K562 (cell line): ENCODE results near the gene RERE. TPM values are rescaled to one million over a fixed set of nuclear protein-coding genes. Genes with fewer than 3 reads are reported as not detected.

Experiments
- ATAC-seq: fragments of 200-7000 bp; cut with Tn5 transposase; 3 replicates; pipeline ENCODE4 v1.9.1; 2020; ENCODE audit warnings: moderate library complexity
- BruUV-seq: library from RNA; stranded (reverse); fragments of 400-500 nt; replicated peaks from 2 replicates; lab custom pipeline; 2021; lab: Mats Ljungman, UMichigan
- CTCF ChIA-PET: fragments of 300-600 bp; formaldehyde crosslinking; extraction: SDS; loops from one replicate; lab custom pipeline; 2021; ENCODE audit warnings: low intra/inter-chr PET ratio; lab: Yijun Ruan, JAX
- POLR2A ChIA-PET: fragments of 300-600, 350-650 bp; sonication (Branson Sonifier 250); formaldehyde crosslinking; extraction: SDS; loops from one replicate; lab custom pipeline; 2021; ENCODE audit warnings: antibody characterized with exemption, inconsistent platforms; lab: Yijun Ruan, JAX
- DNase-seq, 4 experiments: peaks; one replicate each; pipeline versions ENCODE4 v3.0.0 to v3.0.0-alpha.2; 2011 to 2018; ENCODE audit warnings: low spot score in 3 of 4, mixed read lengths in 3 of 4; ENCODE audit errors: extremely low read depth in 1 of 4
- FAIRE-seq: peaks from 2 replicates; lab custom pipeline; 2011; peaks lifted over from hg19 to GRCh38; lab: Jason Lieb, UNC
- H2AFZ ChIP-seq: 2 replicates; pipeline ENCODE4 v1.6.0; 2011; ENCODE audit warnings: low read depth, low read length, control low read depth, inconsistent platforms
- H3K27ac ChIP-seq: fragments of 200-600 bp; 3 replicates; pipeline ENCODE4 v1.8.0; 2011; ENCODE audit warnings: low read depth, mild to moderate bottlenecking, control low read depth, inconsistent platforms, low read length, moderate library complexity, mixed read lengths; ENCODE audit errors: extremely low read depth
- H3K27me3 ChIP-seq, 2 experiments: fragments of 300-600 bp in 1 of 2; 2 replicates in 1 of 2; 3 replicates in 1 of 2; pipeline versions ENCODE4 v1.6.0 to v1.8.0; 2011; ENCODE audit warnings: inconsistent platforms in 2 of 2, low read length in 2 of 2, mild to moderate bottlenecking in 1 of 2, mixed read lengths in 1 of 2, moderate library complexity in 1 of 2; ENCODE audit not compliant: control insufficient read depth in 2 of 2, insufficient read depth in 2 of 2
- H3K36me3 ChIP-seq: fragments of 300-600 bp; 3 replicates; pipeline ENCODE4 v1.8.0; 2011; ENCODE audit warnings: mild to moderate bottlenecking, low read length, inconsistent platforms; ENCODE audit not compliant: control insufficient read depth, insufficient read depth
- H3K4me1 ChIP-seq, 2 experiments: fragments of 200-600 bp in 1 of 2; replicated peaks in 1 of 2; 2 replicates in 1 of 2; 3 replicates in 1 of 2; pipeline versions ENCODE4 v1.5.1 to v1.8.0; 2011; ENCODE audit warnings: inconsistent platforms in 2 of 2, low read length in 2 of 2, mild to moderate bottlenecking in 1 of 2, mixed read lengths in 1 of 2, moderate library complexity in 1 of 2; ENCODE audit not compliant: control insufficient read depth in 2 of 2, insufficient read depth in 2 of 2
- H3K4me2 ChIP-seq: 2 replicates; pipeline ENCODE4 v1.6.1; 2011; ENCODE audit warnings: low read length, control low read depth, inconsistent platforms, mixed read lengths; ENCODE audit not compliant: insufficient read depth
- H3K4me3 ChIP-seq: fragments of 200-600 bp; sonication (generic), shearing (Covaris generic); 2 replicates; pipeline ENCODE4 v1.5.1; 2016; ENCODE audit warnings: control low read depth, inconsistent platforms
- H3K79me2 ChIP-seq: fragments of 200-600 bp; 3 replicates; pipeline ENCODE4 v1.8.0; 2011; ENCODE audit warnings: low read length, inconsistent platforms; ENCODE audit not compliant: control insufficient read depth, insufficient read depth
- H3K9ac ChIP-seq, 2 experiments: 2 replicates each; pipeline versions ENCODE4 v1.6.0 to v1.6.1; 2011; ENCODE audit warnings: low read depth in 2 of 2, low read length in 2 of 2, control low read depth in 1 of 2, inconsistent platforms in 1 of 2, mild to moderate bottlenecking in 1 of 2, mixed read lengths in 1 of 2; ENCODE audit not compliant: insufficient read depth in 1 of 2
- H3K9me1 ChIP-seq: one replicate; pipeline ENCODE4 v1.6.0; 2011; ENCODE audit warnings: inconsistent platforms, mild to moderate bottlenecking, low read length, moderate library complexity; ENCODE audit not compliant: control insufficient read depth, insufficient read depth
- H3K9me3 ChIP-seq: replicated peaks from 2 replicates; pipeline ENCODE4 v1.5.1; 2011; ENCODE audit warnings: low read depth, low read length, inconsistent platforms; ENCODE audit not compliant: control insufficient read depth, insufficient read depth
- H4K20me1 ChIP-seq: replicated peaks from 2 replicates; pipeline ENCODE4 v1.6.1; 2011; ENCODE audit warnings: low read length, inconsistent platforms, mixed read lengths; ENCODE audit not compliant: control insufficient read depth, insufficient read depth
- CCAR2 ChIP-seq: fragments of 200-400 bp; formaldehyde crosslinking; IDR thresholded peaks from 2 replicates; pipeline ENCODE4 v1.6.1; 2017; ENCODE audit warnings: mild to moderate bottlenecking, low read depth, low read length
- EP300 ChIP-seq: IDR thresholded peaks from 2 replicates; pipeline ENCODE4 v1.6.1; 2012; ENCODE audit warnings: low read length, improper control_type of control experiment
- MTF1 ChIP-seq: fragments of 250-450 bp; sonication (Bioruptor Pico); IDR thresholded peaks from 2 replicates; pipeline ENCODE4 v1.9.0; 2021; ENCODE audit warnings: moderate library complexity, mild to moderate bottlenecking, inconsistent platforms, borderline replicate concordance
- PRDM10 ChIP-seq: fragments of 450-650 bp; IDR thresholded peaks from 2 replicates; pipeline ENCODE4 v1.6.1; 2018; ENCODE audit not compliant: partially characterized antibody
- RHOXF2B ChIP-seq: fragments of 250-450 bp; sonication (Bioruptor Pico); conservative IDR thresholded peaks from 2 replicates; pipeline ENCODE4 v1.5.1; 2021
- SREBF1 ChIP-seq: fragments of 150-350 bp; IDR thresholded peaks from 2 replicates; pipeline ENCODE4 v1.6.1; 2014; ENCODE audit warnings: antibody characterized with exemption, low read depth, low read length, borderline replicate concordance
- TCFL5 ChIP-seq: fragments of 250-450 bp; sonication (Bioruptor Pico); conservative IDR thresholded peaks from 2 replicates; pipeline ENCODE4 v1.6.1; 2021; ENCODE audit warnings: mild to moderate bottlenecking, moderate library complexity, matching md5 sums
- ZNF584 ChIP-seq: fragments of 200-800 bp; sonication (Bioruptor generic); IDR thresholded peaks from 2 replicates; pipeline ENCODE4 v1.6.1; 2016; ENCODE audit warnings: low read depth, mild to moderate bottlenecking, missing genetic modification characterization, missing compliant biosample characterization
- WGBS: fragments of 100-300 bp; shearing (Covaris generic); methylation state at CpG from one replicate; pipeline ENCODE4 v1.1.6; 2016; ENCODE audit warnings: low coverage, mixed read lengths; ENCODE audit not compliant: insufficient coverage; ENCODE audit errors: missing lambda C conversion rate; 5-methylcytosine and 5-hydroxymethylcytosine counted together
- in situ Hi-C: fragments of 300-500 bp; cut with MboI; formaldehyde crosslinking; loops from 4 replicates; pipeline ENCODE4 v1.15.0; 2018; ENCODE audit warnings: inconsistent platforms, mixed read lengths
- intact Hi-C: fragments of 100-400 bp; cut with micrococcal nuclease; formaldehyde crosslinking; loops from 2 replicates; pipeline ENCODE4 v1.14.2; 2022
- polyA plus RNA-seq, 8 experiments: library from polyadenylated mRNA; depleted of rRNA in 4 of 8; stranded (reverse) in 5 of 8; unstranded in 3 of 8; fragments of >200 nt; fragmentation: Nextera tagmentation in 2 of 8; fragmentation: Illumina TruSeq in 1 of 8; extraction: Ambion mirVana in 2 of 8; extraction: Trizol in 1 of 8; gene quantifications; 2 replicates each; pipeline versions ENCODE4 v1.2.1 to v1.2.3, GENCODE V29; 2011 to 2014; ENCODE audit warnings: inconsistent platforms in 1 of 8, missing spikeins in 1 of 8
- total RNA-seq, 7 experiments: library from RNA; depleted of rRNA in 6 of 7; stranded (reverse); fragments of >200 nt in 6 of 7; fragmentation: Illumina TruSeq in 2 of 7; extraction: Trizol in 2 of 7; gene quantifications; 2 replicates each; pipeline versions ENCODE4 v1.2.1 to v1.2.3, GENCODE V29; 2011 to 2021; ENCODE audit warnings: low replicate concordance in 1 of 7
- TF ChIP-seq, protein P1 (sequence below): sonication (generic); IDR thresholded peaks from 2 replicates; pipeline ENCODE4 v1.6.1; 2016
- TF ChIP-seq, protein P2 (sequence below): fragments of 250-450 bp; sonication (Bioruptor Pico); IDR thresholded peaks from 2 replicates; pipeline ENCODE4 v1.5.0; 2021; ENCODE audit warnings: mild to moderate bottlenecking, moderate library complexity

The RERE gene
- total and polyA plus RNA-seq, 9 of the 15 experiments (the other 6 are each of a cell fraction or from before 2014, with no cell fraction given) = 3.0 to 51.5 (median 13.4) TPM

GRCh38 chr1:8627728-8628127, 189.7 kb downstream of the RERE start (continued):
- TF ChIP-seq PRDM10 (no peak), MTF1 (CRISPR knock-in tag) (no peak), TCFL5 (CRISPR knock-in tag) (no peak)

DNA sequence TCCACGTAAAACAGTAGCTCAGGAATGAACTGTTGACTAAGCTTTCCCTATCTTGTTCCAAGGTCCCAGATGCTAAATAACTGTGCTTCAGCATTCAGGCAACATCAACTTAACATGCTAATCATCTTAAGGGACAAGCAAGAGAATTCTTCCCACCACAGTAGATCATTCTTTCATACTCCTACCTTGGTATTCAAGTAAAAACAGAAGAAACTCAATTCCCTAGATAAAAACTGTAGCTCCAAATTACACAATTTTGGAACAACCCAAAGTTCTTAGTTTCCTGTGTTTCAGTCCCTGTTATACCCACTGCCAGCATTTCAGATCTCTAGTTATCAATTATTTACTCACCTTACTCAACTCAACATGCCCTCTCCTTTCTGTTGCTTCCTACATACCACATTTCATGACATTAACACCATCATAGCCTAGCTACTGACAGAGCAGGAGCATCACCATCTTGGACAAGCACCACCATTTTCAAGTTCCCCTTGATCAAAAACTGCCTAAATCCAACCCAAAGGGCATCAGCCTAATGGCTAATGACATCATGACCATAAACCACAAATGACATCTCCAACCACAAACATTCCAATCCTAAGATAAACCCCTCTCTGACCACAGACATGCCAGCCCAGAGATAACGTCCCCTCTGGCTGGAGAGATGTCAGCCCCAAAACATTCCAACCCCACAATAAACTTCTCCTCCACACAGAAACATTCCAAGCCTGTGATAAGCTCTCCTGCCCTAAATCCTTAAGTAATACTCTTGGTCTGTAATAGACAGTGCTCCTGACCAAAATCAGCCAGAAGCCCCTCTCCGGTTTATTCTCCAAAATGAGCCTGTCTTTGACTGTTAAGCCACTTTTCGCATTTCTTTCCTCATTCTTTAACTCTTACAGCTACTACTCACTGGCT, 191.2 kb downstream of the RERE start:
- H3K27me3 ChIP-seq = no peaks in the 10 kb centered on the region
- no peaks in the 10 kb centered on the region for H3K36me3 ChIP-seq
- intact Hi-C loops (no loop called here), in situ Hi-C loops (no loop called here)
- no peak overlapping the region for H3K27ac ChIP-seq
- ChIA-PET POLR2A (interaction anchor here (0.5 to 1.1 kb wide), 3 partner anchors 18 to 100 kb away, joined by 3 read pairs; no protein-coding TSS in a partner anchor), CTCF (no interaction called here)
- H3K4me1 ChIP-seq = peaks cover 7 to 14% of the 10 kb centered on the region in 2 experiments; a peak in 3 of 5 replicates
- peak; percentile 49 to 80 (median 62) for DNase-seq
- 19% methylated on average over 4 of the region's 4 CpGs for WGBS
- H3K9ac ChIP-seq = no peak overlapping the region
- BruUV-seq = no TSS peak
- peaks cover 3% of the 10 kb centered on the region for H3K9me1 ChIP-seq
- ATAC-seq = peak; percentile 85
- H3K9me3 ChIP-seq = no peaks in the 10 kb centered on the region
- H3K4me2 ChIP-seq = no peak overlapping the region
- H4K20me1 ChIP-seq = peaks cover 61% of the 10 kb centered on the region
- no peak overlapping the region for H2AFZ ChIP-seq
- FAIRE-seq = peak; percentile 74
- H3K4me3 ChIP-seq = no peak overlapping the region
- H3K79me2 ChIP-seq = peaks cover 29% of the 10 kb centered on the region; the same call in 2 of the 3 replicates
- TF ChIP-seq CCAR2 = no peak
- TF ChIP-seq, protein P1, sequence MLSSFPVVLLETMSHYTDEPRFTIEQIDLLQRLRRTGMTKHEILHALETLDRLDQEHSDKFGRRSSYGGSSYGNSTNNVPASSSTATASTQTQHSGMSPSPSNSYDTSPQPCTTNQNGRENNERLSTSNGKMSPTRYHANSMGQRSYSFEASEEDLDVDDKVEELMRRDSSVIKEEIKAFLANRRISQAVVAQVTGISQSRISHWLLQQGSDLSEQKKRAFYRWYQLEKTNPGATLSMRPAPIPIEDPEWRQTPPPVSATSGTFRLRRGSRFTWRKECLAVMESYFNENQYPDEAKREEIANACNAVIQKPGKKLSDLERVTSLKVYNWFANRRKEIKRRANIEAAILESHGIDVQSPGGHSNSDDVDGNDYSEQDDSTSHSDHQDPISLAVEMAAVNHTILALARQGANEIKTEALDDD = no peak
- TF ChIP-seq ZNF584 (CRISPR knock-in tag) = peak; percentile 93; the same call in 1 of the 2 replicates
- TF ChIP-seq SREBF1 = no peak
- peak; percentile 87 for TF ChIP-seq EP300
- TF ChIP-seq RHOXF2B = no peak
- TF ChIP-seq, protein P2, sequence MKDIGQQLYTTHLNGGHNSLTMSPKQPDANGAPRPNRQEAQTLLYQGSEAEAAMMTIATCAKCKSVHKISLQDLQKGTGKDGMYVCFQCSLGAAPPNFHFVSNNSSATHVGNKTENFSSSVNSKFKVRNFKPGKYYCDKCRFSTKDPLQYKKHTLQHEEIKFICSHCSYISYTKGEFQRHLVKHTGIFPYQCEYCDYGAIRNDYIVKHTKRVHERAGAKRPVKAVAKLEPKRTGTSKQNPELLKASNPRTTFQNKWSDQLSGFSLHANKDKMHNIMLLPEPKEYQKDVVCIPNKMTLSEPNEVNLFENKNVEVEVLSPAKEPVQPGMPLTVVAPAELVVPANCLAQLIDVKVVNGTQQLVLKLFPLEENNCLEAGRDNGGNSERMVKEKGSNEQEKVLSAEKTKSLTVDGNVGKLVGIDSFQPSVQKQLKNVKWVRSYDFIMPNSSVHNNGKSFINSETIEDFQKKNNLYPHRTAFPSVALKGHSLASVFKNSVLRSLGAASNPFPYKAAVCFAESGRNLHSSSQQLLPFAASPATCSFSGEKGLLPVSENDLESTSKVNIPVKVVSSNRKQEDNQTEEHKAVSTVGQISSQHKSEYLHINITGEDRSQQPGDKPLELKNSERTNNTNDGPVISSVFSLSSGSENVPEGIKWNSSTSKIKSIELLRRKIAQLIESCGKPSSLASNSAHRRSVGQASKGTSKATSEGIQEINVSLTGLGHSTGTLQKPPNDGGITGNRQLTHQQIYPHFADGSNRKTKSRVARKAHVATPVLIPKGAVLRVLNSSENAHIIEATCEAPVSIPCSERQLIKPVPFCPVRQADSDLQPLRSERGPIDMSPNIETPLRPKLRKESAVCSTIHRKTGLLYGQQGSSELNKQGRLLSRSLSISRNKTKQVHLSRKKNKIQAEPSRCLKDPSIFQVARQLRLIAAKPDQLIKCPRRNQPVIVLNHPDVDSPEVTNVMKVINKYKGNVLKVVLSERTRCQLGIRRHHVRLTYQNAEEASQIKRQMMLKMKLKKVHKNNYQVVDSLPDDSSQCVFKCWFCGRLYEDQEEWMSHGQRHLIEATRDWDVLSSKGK = no peak
